ENCODE measurements around the gene ABCC5. TPM values are rescaled to one million over a fixed set of nuclear protein-coding genes. Genes with fewer than 3 reads are reported as not detected.

The ABCC5 gene
- total RNA-seq, 1 experiment from 2014 or later = 29.1 TPM

DNA sequence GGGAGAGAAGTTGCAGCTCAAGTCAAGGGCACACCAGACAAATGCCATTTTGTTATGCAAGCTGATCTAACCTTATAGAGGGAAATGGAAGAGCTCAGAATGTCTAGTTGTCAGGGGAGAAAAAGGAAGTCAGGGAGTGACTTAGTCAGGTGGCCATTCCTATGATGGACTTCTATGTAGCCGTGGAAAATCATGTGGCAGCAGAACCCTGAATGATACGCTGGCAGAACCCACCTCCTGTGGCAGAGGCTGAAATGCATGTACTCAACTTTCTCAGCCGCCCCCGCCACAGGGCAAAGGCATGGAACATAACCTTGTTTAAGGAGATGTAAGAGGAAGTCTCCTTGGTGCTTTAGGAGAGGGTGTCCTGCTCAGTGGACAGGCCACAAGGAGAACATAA is 95.3 kb downstream of the ABCC5 start (continued):
- TF ChIP-seq, protein P1, sequence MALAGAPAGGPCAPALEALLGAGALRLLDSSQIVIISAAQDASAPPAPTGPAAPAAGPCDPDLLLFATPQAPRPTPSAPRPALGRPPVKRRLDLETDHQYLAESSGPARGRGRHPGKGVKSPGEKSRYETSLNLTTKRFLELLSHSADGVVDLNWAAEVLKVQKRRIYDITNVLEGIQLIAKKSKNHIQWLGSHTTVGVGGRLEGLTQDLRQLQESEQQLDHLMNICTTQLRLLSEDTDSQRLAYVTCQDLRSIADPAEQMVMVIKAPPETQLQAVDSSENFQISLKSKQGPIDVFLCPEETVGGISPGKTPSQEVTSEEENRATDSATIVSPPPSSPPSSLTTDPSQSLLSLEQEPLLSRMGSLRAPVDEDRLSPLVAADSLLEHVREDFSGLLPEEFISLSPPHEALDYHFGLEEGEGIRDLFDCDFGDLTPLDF (CRISPR knock-in tag; IDR thresholded peaks at IDR 0.05) = no peak
- TF ChIP-seq TEAD4 (CRISPR knock-in tag; IDR thresholded peaks at IDR 0.05) = no peak

DNA sequence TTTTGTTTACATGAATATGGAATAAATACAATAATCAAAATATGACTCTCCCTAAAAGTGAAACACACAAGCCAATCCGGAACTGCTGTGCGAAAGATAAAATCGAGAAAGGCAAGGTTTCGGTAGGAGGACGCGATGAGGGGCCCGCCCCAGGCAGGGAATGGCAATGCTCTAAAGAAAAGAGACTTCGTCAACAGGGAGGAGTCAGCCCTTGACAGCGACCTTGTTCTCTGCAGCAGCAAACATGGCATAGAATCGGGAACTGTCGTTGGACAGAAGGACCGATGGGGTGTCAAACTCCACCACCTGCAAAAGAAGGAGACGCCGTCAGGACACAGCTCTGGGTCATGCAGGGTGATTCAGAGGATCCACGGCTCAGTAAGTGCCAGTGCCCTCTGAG is 96.6 kb downstream of the ABCC5 start:
- no peak for DNase-seq (ENCODE audit: low spot score)
- no peaks in the 10 kb centered on the region for H3K9me3 Mint-ChIP-seq
- peaks cover 23% of the 10 kb centered on the region for H3K36me3 Mint-ChIP-seq
- ChIA-PET CTCF (no interaction called here), POLR2A (no interaction called here)
- no peak overlapping the region for H3K4me3 Mint-ChIP-seq
- H3K27ac Mint-ChIP-seq = no peak overlapping the region
- no peaks in the 10 kb centered on the region for H3K27me3 Mint-ChIP-seq (ENCODE audit: low read depth)
- ATAC-seq = no peak
- TF ChIP-seq, protein P2, sequence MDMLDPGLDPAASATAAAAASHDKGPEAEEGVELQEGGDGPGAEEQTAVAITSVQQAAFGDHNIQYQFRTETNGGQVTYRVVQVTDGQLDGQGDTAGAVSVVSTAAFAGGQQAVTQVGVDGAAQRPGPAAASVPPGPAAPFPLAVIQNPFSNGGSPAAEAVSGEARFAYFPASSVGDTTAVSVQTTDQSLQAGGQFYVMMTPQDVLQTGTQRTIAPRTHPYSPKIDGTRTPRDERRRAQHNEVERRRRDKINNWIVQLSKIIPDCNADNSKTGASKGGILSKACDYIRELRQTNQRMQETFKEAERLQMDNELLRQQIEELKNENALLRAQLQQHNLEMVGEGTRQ (CRISPR knock-in tag; IDR thresholded peaks at IDR 0.05) = no peak
- TF ChIP-seq ZBTB21 (CRISPR knock-in tag; IDR thresholded peaks at IDR 0.05; ENCODE audit: borderline replicate concordance) (no peak), MYBL2 (CRISPR knock-in tag; IDR thresholded peaks at IDR 0.05) (no peak), JUN (CRISPR knock-in tag; IDR thresholded peaks at IDR 0.05) (no peak), ZNF671 (CRISPR knock-in tag; IDR thresholded peaks at IDR 0.05) (no peak), OVOL2 (CRISPR knock-in tag; IDR thresholded peaks at IDR 0.05; ENCODE audit: borderline replicate concordance) (no peak)
- TF ChIP-seq, protein P3, sequence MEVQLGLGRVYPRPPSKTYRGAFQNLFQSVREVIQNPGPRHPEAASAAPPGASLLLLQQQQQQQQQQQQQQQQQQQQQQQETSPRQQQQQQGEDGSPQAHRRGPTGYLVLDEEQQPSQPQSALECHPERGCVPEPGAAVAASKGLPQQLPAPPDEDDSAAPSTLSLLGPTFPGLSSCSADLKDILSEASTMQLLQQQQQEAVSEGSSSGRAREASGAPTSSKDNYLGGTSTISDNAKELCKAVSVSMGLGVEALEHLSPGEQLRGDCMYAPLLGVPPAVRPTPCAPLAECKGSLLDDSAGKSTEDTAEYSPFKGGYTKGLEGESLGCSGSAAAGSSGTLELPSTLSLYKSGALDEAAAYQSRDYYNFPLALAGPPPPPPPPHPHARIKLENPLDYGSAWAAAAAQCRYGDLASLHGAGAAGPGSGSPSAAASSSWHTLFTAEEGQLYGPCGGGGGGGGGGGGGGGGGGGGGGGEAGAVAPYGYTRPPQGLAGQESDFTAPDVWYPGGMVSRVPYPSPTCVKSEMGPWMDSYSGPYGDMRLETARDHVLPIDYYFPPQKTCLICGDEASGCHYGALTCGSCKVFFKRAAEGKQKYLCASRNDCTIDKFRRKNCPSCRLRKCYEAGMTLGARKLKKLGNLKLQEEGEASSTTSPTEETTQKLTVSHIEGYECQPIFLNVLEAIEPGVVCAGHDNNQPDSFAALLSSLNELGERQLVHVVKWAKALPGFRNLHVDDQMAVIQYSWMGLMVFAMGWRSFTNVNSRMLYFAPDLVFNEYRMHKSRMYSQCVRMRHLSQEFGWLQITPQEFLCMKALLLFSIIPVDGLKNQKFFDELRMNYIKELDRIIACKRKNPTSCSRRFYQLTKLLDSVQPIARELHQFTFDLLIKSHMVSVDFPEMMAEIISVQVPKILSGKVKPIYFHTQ (CRISPR knock-in tag; IDR thresholded peaks at IDR 0.05) = no peak
- TF ChIP-seq, protein P4, sequence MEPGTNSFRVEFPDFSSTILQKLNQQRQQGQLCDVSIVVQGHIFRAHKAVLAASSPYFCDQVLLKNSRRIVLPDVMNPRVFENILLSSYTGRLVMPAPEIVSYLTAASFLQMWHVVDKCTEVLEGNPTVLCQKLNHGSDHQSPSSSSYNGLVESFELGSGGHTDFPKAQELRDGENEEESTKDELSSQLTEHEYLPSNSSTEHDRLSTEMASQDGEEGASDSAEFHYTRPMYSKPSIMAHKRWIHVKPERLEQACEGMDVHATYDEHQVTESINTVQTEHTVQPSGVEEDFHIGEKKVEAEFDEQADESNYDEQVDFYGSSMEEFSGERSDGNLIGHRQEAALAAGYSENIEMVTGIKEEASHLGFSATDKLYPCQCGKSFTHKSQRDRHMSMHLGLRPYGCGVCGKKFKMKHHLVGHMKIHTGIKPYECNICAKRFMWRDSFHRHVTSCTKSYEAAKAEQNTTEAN (CRISPR knock-in tag; IDR thresholded peaks at IDR 0.05) = no peak
- TF ChIP-seq, protein P5, sequence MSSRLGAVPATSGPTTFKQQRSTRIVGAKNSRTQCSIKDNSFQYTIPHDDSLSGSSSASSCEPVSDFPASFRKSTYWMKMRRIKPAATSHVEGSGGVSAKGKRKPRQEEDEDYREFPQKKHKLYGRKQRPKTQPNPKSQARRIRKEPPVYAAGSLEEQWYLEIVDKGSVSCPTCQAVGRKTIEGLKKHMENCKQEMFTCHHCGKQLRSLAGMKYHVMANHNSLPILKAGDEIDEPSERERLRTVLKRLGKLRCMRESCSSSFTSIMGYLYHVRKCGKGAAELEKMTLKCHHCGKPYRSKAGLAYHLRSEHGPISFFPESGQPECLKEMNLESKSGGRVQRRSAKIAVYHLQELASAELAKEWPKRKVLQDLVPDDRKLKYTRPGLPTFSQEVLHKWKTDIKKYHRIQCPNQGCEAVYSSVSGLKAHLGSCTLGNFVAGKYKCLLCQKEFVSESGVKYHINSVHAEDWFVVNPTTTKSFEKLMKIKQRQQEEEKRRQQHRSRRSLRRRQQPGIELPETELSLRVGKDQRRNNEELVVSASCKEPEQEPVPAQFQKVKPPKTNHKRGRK (CRISPR knock-in tag; IDR thresholded peaks at IDR 0.05; ENCODE audit: borderline replicate concordance) = no peak
- TF ChIP-seq, protein P6, sequence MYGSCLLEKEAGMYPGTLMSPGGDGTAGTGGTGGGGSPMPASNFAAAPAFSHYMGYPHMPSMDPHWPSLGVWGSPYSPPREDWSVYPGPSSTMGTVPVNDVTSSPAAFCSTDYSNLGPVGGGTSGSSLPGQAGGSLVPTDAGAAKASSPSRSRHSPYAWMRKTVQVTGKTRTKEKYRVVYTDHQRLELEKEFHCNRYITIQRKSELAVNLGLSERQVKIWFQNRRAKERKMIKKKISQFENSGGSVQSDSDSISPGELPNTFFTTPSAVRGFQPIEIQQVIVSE (CRISPR knock-in tag; IDR thresholded peaks at IDR 0.05; ENCODE audit: borderline replicate concordance) = no peak
- no peaks in the 10 kb centered on the region for H3K4me1 Mint-ChIP-seq

DNA sequence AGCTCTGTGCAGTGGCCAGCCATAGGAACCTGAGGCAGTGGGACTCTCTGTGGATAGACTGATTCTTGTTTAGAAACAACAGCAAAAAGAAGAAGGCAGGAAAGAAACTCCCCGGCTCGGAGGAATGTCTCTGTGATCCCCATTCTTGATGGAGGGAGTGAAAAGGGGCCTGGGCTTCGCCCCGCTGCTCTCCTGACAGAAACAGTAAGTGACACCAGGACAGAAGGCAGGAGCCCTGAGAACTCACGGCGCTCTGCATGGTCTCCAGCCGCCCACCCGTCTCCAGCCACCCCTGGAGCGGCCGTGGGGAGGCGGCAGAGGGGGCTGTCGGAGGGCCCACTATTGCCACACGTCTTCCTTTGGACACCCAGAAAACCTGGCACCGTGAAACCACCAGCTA is 97.3 kb downstream of the ABCC5 start:
- Mint-ChIP-seq H3K4me3 (no peak overlapping the region), H3K36me3 (peaks cover 23% of the 10 kb centered on the region), H3K4me1 (no peaks in the 10 kb centered on the region), H3K9me3 (no peaks in the 10 kb centered on the region), H3K27me3 (ENCODE audit: low read depth) (no peaks in the 10 kb centered on the region), H3K27ac (no peak overlapping the region)
- CTCF ChIA-PET = interaction anchor here (3.9 kb wide), 1 partner anchor 16 kb away, joined by 22 read pairs; no protein-coding TSS in a partner anchor
- DNase-seq (ENCODE audit: low spot score) = no peak
- POLR2A ChIA-PET = no interaction called here
- no peak for ATAC-seq
- TF ChIP-seq, protein P7, sequence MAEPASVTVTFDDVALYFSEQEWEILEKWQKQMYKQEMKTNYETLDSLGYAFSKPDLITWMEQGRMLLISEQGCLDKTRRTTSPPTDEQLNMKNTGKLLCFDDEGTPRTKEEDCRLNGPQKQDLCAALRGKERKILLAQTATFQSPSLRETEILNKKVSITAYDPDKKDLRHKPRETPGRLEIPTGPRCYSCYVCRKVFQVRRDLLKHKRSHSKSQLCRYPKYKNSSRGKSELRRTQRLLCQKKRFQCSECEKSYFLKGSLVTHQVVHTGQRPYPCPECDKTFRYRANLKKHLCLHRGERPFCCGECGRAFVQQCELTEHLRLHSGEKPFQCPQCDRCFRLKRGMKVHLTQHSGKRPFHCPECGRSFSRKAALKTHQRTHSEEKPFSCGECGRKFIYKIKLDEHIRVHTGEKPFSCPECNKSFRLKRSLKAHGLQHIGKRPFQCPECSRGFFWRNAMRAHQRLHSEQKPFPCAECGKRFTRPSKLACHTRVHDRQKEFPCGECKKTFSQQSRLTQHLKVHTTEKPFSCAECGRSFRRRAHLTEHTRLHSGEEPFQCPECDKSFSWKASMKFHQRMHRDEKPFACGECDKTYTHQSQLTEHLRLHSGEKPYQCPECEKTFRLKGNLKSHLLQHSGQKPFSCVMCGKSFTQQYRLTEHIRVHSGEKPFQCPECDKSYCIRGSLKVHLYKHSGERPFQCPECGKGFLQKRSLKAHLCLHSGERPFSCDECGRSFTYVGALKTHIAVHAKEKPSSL (CRISPR knock-in tag; conservative IDR thresholded peaks at IDR 0.05) = no peak
- TF ChIP-seq MXD4 (CRISPR knock-in tag; IDR thresholded peaks at IDR 0.05; ENCODE audit: borderline replicate concordance) (no peak), ETV6 (CRISPR knock-in tag; IDR thresholded peaks at IDR 0.05) (no peak), JUN (CRISPR knock-in tag; IDR thresholded peaks at IDR 0.05) (no peak), NR3C1 (CRISPR knock-in tag; conservative IDR thresholded peaks at IDR 0.05; ENCODE audit: low read depth) (no peak), TEAD4 (CRISPR knock-in tag; IDR thresholded peaks at IDR 0.05) (no peak)
- TF ChIP-seq, protein P8, sequence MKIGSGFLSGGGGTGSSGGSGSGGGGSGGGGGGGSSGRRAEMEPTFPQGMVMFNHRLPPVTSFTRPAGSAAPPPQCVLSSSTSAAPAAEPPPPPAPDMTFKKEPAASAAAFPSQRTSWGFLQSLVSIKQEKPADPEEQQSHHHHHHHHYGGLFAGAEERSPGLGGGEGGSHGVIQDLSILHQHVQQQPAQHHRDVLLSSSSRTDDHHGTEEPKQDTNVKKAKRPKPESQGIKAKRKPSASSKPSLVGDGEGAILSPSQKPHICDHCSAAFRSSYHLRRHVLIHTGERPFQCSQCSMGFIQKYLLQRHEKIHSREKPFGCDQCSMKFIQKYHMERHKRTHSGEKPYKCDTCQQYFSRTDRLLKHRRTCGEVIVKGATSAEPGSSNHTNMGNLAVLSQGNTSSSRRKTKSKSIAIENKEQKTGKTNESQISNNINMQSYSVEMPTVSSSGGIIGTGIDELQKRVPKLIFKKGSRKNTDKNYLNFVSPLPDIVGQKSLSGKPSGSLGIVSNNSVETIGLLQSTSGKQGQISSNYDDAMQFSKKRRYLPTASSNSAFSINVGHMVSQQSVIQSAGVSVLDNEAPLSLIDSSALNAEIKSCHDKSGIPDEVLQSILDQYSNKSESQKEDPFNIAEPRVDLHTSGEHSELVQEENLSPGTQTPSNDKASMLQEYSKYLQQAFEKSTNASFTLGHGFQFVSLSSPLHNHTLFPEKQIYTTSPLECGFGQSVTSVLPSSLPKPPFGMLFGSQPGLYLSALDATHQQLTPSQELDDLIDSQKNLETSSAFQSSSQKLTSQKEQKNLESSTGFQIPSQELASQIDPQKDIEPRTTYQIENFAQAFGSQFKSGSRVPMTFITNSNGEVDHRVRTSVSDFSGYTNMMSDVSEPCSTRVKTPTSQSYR (CRISPR knock-in tag; IDR thresholded peaks at IDR 0.05) = no peak
- TF ChIP-seq, protein P1 (CRISPR knock-in tag; IDR thresholded peaks at IDR 0.05) = no peak

Data from WTC11 (cell line).